Cortex of kidney (tissue), 1 donor: ENCODE data around the gene SPATA18.
"Not testable (repeated sequence)": the region's sequence is repeated elsewhere in the genome, so short reads cannot be mapped to it uniquely, and the experiment has no call there.

Experiments
- DNase-seq: peaks from one replicate; lab custom pipeline; 2025; lab: John Stamatoyannopoulos, UW

Gene SPATA18

DNA sequence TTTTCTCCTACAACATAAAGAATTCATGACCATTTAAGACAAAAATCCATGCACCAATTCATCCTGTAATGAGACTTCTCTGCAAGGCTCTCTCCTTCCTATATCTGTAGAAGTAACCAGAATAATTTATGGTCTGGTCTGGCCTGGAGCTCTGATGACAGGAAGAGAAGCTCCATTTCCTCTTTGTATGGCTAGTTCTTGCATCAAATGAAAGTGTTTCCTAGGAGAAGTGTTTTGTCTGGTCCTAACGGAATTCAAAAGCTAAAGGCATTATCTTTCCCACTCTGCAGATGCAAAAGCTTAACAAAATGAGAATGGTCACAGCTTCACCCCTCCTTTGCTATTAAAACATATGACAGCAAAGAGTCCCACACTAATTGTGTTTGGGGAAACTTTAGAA is 55.1 kb downstream of the SPATA18 start:
- no peak for DNase-seq

- no peak for DNase-seq
Observed at GRCh38 chr4:52106660-52107059, 55.6 kb downstream of the SPATA18 start.

- DNase-seq, result no peak
Observed at GRCh38 chr4:52107336-52107735, 56.2 kb downstream of the SPATA18 start.

DNA sequence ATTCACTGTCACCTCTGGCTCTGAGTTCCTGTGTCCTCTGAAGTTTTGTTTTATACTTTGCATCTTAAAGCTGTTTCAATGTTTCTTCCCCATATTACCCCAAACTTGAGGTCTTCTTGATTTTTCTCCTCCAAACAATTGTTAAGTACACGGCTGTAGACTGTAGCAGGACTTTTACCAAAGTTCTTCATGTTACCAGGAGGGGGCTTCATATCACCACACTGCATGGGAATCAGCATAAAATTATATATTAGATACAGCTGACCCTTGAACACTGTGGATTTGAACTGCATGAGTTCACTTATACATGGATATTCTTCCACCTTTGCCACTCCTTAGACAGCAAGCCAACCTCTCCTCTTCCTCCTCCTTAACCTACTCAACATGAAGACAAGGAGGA is 56.6 kb downstream of the SPATA18 start:
- no peak for DNase-seq

- no peak for DNase-seq
Observed at GRCh38 chr4:52110171-52110570, 59.1 kb downstream of the SPATA18 start.

DNA sequence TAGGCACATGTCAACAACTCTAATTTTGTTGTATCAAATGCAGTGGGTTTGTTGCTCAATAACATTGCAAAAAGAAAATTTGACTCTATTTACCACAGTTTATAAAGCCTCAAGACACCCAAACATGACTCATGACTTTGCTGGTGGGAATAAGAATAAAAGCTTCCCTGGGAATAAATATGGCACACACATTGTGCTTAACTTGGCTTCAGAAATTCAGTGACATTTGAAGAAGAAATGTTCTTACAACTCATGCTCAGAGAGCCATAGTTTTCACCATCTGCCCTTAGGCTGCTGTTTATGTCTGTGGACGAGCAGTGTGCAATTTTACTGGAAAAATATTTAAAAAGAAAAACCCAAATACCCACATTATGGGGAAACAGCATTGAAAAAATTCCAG is 60.9 kb downstream of the SPATA18 start:
- no peak for DNase-seq

DNA sequence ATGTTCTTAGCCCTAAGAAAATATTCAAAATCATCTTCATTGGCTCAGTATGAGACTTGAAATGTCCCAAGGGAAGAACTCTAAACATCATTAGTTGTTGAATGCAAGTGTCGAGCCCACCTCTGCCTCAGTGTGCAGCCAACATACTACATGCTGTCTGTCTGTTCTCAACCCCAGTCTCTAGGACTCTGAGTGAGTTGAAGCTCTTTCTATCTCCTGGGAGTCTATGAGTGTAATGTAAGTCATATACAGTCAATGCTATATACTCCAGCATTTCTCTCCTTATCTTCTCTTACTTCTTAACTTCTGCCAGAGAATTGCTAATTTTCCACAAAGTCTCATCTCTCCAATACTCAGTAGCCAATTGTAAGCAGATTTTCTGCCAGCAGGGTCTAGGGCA is 61.3 kb downstream of the SPATA18 start:
- DNase-seq, result no peak

- no peak for DNase-seq
Observed at GRCh38 chr4:52116641-52117040, 65.5 kb downstream of the SPATA18 start.

- no peak for DNase-seq
Observed at GRCh38 chr4:52126226-52126625, 75.1 kb downstream of the SPATA18 start.

GRCh38 chr4:52126966-52127365 is 75.9 kb downstream of the SPATA18 start:
- DNase-seq, result no peak

DNA sequence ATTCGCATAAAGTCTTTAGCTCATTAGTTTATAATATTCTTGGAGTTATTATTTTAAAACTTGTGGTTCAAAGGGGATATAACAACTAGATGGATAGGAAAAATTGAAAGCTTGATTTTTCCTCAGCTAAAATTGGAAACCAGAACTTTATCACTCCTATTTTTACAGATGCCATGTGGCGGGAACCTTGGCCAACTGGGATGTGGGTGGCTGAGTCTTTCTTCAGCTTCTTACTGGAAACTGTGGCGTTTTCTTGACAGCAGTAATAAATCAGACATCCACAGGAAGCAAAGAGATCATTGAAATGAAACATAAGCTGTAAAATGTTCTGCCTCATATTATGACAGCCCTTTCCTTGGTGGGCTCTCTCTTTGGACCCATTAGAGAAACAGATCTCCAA is 84.1 kb downstream of the SPATA18 start:
- DNase-seq, result no peak

DNA sequence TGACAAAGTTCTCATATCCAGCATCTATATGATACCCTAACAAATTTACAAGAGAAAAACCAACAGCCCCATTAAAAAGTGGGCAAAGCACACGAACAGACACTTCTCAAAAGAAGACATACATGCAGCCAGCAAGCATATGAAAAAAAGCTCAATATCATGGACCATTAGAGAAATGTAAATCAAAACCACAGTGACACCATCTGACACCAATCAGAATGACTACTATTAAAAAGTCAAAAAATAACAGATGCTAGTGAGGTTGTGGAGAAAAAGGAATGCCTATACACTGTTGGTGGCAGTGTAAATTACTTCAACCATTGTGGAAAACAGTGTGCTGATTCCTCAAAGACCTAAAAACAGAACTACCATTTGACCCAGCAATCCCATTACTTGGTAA is 86.0 kb downstream of the SPATA18 start:
- not testable (repeated sequence) for DNase-seq

- DNase-seq, result no peak
Observed at GRCh38 chr4:52142816-52143215, 91.7 kb downstream of the SPATA18 start.

DNA sequence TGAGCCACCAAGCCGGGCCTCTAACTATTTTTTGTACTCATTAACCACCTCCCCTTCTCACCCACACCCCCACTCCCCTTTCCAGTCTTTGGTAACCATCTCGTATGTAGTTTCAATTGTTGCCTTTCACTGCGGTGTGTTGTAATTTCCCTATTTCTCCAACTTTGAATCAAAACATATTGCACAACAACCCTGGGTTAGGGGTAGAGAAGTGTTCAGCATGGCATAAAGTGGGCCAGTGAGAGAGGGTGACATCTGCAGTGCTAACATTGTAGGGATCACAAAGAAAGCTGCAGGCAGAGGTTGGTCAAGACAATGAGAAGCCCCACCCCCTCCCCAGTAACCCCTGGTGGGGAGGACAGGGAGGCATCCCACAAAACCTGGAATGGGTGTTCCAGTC is 92.7 kb downstream of the SPATA18 start:
- DNase-seq, result no peak

DNA sequence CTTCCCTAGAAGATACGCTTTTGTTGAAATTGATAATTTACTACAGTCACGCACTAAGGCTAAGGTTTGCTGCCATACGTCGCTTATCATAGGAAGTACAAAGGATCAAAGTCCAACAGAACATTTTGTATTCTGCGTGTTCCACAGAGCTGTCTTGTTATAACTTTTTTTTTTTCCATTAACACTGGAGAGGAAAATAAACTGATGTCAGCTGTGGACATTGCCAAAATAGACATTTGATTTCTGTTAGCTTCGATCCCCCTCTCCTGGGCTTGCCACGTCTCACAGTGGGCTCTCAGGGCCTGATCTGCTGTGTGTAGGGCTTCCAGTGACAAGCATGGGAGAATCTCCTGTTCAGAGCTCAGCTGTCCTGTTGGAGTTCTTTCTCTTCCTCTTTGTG is 93.3 kb downstream of the SPATA18 start:
- no peak for DNase-seq
